CD4-positive, alpha-beta T cell treated with Interferon gamma for 1 hour (primary cell): ENCODE results near the gene MTMR2.

Experiments used
- DNase-seq: peaks from one replicate; pipeline ENCODE4 v3.0.0-alpha.2; 2020

MTMR2 gene

DNA sequence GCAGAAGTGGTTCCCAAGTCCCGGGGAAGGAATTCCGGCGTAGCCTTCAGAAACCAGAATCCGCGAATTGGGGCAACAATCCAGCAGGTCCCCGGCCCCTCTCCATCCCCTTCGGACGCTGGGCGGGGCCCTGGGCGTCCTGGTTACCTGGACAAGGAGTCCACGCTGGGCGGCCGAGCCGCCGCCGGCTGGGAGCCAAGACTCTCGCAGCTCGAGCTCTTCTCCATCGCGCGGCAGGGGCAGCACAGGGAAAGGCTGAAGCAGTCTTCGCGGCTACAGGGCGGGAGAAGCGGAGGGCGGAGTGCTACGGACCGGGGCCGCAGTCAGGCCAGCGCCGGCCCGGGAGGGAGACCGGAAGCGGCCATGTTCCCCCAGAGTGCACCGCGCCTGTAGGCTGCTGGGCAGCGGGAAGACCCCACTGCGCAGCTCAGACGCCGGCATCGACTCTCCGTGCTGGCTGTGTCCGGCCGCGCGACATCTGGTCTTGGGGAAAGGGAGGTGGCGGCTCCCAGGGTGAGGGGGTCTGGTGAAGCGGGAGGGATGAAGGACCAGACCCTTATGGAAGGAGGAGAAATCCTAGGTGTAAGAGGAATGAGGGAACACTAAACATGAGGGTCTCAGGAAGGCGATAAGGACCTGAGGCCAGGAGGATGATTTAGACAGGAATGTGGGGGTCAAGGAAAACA lies at the start of gene MTMR2:
MTMR2 (minus strand) TSS at position 380 of the 686 bp plus-strand sequence; CDS start at position 227, 153 bp downstream.
- peak; percentile 44 for DNase-seq

DNA sequence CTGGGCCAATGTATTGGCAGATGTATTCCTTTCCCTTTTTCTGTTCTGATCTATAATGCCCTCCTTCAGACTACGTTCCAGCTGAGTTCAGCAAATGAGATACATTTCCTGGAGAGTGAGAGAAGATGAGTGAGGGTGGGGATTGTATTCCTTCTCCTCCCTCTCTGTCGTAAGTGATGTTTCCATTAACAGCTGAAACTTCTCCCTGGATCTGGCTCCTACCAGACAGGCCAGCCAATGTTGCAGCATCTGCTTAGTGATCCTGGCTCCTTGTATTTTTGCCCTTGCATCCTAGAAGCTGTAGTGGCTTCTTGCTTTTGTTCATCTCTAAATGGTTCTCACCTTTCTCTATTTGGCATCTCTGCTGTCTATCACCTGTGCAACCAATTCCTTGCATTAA lies 48.2 kb upstream of the MTMR2 start:
- no peak for DNase-seq

DNA sequence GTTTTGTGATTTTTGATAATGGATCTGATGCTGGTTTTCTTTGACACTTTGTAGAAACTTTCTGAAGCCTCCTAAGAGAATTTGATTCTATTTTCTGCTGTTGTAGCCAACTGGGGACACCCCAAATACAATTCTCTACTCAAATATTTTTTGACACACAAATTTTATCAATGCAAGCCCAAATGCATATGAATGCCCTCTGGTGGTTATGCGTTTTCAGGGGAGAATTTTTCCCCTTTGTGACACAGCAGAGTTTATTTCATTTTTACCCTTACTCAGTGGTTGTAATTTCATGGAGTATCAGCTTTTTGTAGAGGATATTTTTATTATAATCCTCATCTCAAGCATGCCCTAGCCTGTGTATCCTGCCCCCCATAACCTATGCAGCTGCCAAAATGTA lies 44.7 kb upstream of the MTMR2 start:
- DNase-seq, result no peak

DNA sequence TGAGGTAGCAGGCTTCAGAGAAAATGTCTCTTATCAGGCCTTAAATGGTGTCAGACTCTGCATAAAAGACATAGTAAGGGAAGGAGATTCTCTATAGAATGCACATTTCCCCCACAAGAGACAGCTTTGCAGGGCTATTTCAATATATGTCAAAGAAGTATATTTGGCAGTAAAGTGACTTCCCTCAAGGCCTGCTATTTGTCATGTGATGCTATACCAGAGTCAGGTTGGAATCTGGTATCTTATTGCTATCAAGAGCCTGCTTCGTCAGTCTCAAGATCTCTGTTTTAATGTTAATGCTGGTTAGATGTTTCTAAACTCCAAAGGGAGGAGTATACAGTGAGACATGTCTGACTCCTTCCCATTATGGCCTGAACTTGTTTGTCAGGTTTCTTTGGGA lies 40.4 kb upstream of the MTMR2 start:
- no peak for DNase-seq

DNA sequence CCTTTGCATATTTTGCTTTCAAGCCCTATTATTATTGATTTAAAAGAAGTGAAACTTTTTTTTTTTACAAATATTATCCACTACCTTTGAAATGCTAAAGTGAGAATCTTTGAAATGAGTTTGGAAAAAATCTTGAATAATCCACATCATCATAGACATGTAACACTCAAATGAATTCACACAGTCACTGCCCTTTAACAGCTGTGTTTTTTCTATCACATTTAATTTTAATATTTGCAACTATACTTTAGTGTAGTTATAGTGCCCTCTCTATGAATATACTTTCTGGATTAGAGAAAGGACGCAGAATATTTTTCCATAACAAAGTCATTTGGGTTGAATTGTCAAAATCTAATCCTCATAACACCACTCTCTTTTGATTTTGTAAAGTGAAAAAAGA lies 37.9 kb upstream of the MTMR2 start:
- no peak for DNase-seq

DNA sequence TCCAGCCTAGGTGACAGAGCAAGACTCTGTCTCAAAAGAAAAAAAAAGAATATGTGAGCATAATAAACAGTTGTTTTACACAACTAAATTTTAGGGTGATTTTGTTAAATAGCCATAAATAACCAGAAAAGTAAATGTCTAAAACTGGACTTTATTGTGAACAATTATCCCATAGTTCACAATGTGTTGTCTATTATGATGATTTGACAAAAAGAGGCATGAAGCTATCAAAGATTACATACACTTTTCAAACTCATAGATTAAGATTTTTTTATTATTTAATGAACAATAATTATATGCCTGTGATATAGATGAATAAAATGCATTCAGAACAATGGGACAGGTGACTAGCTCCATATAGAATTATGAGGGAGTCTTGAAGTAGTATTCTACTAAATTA lies 27.0 kb upstream of the MTMR2 start:
- no peak for DNase-seq

DNA sequence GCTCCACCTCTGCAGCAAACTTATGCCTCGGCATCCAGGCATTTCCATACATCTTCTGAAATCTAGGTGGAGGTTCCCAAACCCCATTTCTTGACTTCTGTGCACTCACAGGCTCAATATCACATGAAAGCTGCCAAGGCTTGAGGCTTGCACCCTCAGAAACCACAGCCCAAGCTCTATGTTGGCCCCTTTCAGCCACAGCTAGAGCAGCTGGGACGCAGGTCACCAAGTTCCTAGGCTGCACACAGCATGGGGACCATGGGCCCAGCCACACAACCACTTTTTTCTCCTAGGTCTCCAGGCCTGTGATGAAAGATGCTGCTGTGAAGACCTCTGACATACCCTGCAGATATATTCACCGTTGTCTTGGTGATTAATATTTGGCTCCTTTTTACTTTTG lies 24.7 kb upstream of the MTMR2 start:
- DNase-seq, result no peak

DNA sequence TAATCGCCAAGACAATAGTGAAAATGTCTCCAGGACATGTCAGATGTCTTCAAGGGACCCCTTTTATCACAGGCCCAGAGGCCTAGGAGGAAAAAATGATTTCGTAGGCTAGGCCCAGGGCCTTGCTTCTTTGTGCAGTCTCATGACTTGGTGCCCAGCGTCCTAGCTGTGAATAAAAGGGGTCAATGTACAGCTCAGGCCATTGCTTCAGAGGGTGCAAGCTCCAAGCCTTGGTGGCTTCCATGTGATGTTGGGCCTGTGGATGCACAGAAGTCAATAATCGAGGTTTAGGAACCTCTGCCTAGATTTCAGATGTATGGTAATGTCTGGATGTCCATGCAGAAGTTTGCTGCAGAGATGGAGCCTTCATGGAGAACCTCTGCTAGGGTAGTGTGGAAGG lies 20.7 kb upstream of the MTMR2 start:
- DNase-seq, result no peak

DNA sequence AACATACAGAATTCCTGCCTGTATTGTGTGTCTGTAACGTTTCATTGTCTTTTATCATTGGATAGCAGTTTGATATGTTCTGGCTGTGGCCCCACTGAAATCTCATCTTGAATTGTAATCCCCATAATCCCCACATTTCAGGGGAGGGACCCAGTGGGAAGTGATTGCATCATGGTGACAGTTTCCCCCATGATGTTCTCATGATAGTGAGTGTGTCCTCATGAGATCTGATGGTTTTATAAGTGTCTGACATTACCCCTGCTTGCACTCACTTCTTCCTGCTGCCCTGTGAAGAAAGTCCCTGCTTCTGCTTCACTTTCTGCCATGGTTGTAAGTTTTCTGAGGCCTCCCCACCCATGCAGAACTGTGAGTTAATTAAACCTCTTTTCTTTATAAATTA lies 19.6 kb upstream of the MTMR2 start:
- DNase-seq, result no peak

DNA sequence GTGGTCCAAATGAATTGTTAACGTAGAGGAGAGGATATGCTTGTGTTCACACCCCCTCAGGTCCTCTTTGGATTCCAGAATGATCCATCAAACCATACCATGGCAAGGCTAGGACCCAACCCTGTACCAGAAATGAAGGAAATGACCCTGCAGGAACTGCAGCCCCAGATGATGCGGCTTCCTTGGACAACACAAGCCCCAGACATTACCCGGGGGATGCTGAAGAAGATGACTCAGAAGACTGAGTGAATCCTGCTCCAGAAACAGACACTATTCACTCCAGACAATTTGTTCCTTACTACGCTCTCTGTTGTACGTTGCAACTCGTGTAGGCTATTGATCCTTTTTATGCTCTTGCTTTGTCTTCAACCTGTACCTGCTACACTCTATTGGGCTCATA lies 15.2 kb upstream of the MTMR2 start:
- no peak for DNase-seq

DNA sequence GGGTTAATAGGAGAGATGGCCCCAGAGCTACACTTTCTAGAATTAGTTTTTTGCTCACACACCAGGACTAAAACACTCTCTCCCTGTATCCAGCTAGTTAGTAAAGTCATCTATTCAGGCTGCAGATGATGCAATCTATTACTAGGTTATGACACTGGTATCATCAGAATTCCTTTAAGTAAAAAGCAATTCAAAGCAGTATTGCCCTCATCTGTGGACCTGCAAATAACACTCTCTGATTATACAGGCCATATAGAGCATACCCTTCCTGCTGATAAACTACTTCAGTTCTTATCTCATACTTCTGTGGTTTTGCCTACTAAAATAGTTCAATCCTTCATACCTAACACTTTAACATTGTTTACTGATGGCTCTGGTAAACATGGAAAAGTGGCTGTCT lies 13.5 kb upstream of the MTMR2 start:
- DNase-seq, result no peak

DNA sequence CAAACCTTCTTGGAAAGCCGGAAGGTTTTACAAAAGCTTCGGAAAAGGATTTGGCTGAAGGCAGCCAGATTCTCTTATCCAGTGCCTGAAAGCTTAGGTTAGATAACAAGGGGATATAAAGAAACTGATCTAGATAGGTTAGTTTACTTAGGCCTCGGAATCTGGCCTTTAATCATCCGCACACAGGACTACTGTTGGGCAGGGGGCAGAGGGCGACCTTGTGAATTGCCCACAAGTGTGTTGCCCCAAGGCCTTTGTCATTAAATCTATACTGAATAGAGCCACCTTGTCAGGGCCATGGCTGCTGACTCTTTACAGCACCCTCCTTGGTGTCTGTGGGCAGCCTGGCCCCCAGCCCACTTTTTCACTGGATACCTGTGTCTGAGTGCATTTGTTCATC lies 9.7 kb upstream of the MTMR2 start:
- DNase-seq, result no peak

DNA sequence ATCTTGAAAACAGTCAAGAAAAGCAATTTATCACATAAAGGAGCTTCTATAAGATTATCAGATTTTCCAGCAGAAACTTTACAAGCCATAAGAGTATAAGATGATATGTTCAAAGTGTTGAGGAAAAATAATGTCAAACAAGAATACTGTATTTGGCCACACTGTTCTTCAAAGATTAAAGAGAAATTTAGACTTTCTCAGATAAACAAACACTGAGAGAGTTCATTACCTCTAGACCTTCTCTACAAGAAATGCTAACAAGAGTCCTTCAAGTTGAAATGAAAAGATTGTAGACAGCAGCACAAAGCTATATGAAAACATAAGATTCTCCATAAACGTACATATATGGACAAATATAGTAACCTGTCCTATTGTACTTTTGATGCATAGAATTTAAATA lies 8.0 kb upstream of the MTMR2 start:
- DNase-seq, result no peak

DNA sequence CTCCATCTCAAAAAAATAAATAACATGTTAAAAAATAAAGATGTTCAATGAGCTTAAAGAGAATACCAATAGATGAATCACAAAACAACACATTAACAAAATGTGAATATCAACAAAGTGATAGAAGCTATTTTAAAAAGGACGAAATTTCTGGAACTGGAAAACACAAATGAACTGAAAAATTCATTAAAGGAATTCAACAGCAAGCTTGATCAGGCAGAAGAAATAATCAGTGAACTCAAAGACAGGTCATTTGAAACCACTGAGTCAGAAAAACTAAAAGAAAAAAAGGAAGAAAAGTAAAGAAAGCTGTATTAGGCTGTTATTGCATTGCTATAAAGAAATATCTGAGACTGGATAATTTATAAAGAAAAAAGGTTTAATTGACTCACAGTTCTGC lies 7.0 kb upstream of the MTMR2 start:
- no peak for DNase-seq

DNA sequence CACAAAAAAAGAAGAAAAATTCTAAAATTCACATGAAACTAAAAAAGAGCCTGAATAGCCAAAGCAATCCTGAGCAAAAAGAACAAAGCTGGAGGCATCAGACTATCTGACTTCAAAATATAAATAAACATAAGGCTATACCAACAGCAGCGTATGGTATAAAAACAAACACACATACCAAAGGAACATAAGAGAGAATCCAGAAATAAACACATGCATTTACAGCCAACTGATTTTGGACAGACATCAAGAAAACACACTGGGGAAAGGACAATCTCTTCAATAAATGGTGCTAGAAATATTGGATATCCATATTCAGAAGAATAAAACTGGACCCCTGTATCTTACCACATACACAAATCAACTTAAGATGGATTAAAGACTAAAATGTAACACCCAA lies 2.8 kb upstream of the MTMR2 start:
- no peak for DNase-seq

DNA sequence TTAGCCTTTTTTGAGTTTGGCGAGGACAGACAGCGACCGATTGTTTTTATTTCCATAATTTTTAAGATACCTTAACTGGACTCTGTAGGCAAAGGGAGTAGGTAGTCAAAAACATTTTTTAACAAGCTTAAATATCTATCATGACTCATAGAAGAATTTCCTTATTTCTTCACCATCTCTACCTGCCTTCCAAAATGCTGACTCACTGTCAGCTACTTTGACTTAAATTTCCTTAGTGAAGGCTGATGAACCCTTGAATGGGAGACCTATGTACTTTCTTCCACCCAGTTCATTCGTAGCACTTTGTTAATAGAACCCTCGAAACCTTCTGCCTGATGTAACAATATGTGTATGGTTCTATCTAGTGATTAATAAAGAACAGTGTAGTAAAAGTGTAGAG lies 1.1 kb upstream of the MTMR2 start:
- no peak for DNase-seq

DNA sequence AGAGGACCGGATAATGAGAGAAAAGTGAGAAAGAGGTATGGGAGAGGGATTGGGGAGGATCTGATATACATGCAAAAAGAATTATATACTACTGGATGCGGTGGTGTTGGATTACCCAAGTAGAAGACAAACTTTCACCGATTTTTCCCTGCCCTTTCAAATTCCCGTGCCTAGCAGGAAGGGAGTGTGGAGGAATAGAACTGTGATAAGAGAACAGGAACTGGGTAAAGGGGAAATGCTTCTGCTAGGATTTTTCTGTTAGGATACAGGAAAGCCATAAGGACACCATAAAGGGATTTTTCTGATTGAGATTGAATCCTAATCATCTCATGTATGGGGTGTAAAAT lies 480 bp upstream of the MTMR2 start:
- DNase-seq, result no peak

DNA sequence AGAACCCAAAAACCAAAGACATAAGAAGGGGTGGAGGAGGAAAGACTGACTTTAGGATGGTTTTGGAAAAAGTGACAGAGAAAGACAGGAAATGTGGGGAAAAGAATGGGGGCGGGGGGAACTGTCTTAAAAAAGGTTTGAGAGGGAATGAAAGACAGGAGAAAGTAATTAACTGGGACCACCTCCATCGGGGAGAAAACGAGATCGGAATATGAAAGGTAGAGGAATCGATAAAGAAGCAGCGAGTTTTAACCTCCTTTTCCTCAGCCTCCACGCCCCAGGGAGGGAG lies 524 bp downstream of the MTMR2 start:
- no peak for DNase-seq

DNA sequence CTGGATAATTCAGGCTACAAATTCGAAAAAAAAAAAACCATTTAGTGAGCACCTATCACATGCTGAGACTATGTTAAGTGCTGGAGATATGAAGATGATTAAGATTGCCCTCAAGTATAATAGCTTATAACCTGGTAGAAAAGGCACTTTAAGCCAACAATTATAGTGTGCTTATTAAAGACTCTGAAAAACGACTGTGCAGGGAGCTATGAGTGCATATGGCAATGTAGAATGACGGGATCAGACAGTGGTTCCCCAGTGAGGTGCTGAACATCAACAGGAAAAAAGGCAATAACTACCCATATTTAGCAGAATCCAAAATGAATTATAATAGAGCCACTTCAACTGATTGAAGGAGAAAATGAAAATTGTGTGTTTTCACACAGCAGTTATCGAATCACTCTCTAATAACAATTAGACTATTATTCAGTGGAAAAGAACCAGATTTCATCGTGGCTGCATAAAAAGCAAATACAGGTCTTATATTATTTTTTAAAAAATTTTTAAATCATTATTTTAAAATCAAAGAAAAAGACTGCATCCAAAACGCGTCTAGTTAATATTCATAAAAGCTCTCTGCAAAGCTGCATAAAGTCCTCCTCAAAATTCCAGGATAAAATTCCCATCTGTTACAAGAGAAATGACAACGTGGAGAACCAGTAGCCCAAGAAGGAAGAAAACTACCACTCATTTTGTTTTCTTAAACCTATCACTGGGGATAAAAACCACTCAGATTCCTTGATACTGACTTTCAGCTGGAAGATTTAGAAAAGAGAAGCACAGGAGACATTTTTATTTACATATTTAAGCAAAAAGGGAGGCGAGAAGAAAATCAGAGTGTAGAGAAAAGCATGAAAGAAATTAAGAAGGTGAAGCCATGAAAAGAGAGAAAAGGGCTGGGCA lies 1.1 kb downstream of the MTMR2 start:
- no peak for DNase-seq

DNA sequence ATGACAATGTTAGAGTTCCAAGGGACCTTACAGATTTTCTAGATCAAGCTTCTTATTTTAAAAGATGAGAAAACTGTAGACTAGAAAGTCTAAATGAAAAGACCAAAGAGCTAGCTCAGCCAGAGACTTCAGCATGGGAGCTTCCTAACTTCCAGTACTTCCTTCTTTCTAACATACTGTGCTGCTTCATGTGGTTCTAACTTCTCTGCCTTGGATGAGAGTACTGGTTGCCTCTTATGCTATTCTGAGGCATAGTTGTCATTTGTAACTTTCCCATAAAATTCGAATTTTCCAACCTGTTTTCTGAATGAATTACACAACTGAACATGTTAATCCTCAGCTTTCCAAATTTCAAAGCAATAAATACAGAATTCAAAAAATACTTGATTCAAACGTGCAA lies 1.8 kb downstream of the MTMR2 start:
- DNase-seq, result no peak

DNA sequence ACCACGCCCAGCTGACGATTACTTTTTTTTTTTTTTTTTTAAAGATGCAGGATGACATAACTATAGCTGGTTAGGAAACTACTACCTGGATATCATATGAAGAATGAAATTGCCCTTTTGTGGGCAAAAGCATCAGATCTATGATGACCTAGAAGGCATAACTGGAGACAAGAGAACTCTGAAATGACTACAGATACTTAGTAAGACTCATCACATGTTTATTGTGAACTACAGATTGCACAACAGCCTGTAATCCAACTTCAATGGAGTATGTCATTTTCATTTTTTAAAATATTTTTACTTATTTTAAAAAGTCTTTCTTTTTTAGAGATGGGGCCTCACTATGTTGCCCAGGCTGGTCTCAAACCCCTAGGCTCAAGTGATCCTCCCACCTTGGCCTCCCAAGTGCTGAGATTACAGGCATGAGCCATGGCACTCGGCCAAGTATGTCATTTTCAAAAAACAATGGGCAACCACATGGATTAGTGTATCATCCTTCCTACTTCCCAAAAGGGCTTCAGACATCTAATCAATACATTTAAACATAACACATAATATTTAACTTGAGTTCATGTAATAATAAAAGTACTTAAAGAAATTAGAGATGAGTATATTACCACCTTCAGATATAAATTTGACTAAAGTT lies 3.3 kb downstream of the MTMR2 start:
- DNase-seq, result no peak

DNA sequence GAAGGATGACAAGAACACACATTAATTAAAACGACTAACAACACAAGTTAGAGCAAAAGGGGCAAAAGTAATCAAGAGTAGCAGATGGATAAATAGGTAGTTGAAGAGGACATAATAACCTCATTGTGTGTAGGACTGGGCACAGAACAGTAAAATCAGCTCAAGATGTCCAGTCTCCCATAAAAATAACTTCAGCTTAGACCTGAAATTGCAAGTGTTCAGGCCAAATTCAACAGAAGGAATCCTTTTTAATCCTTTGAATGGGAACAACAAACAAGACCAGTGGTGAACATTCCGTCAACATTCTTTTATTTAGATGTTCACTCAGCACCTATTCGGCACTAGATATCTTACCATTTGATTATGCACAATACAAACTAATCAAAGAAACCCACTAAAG lies 4.4 kb downstream of the MTMR2 start:
- DNase-seq, result no peak

DNA sequence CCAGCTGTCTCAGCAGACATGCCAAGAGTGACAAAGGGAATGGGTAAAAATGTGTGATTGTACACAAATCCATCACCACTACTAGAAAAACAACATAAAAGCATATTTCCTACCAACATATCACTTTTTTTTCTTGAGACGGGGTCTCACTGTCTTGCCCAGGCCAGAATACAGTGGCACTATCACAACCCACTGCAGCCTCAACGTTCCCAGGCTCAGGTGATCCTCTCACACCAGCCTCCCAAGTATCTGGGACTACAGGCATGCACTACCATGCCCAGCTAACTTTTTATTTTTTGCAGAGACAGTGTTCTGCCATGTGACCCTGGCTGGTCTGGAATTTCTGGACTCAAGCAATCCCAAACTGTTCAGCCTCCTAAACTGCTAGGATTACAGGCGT lies 5.2 kb downstream of the MTMR2 start:
- DNase-seq, result no peak

DNA sequence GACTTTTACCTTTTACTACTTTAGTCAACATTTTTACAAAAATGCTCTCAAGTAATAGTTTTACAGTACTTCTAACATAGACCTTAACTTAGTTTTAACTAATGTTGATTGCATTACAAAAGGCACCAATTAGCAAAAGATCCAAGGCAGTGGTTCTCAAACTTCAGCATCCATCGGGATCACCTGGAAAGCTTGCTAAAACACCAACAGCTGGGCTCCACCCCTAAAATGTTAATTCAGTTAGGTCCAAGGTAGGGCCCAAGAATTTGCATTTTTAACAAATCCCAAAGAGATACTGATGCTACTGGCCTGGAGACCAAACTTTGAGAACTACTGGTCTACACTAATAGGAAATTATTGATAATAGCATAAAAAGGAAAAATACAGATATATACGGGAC lies 5.9 kb downstream of the MTMR2 start:
- DNase-seq, result no peak
